ENCODE measurements around the gene CCSER2.

- TF ChIP-seq BHLHE40 (IDR thresholded peaks at IDR 0.05; ENCODE audit: borderline replicate concordance) (no peak), SP1 (IDR thresholded peaks at IDR 0.05) (no peak), PKNOX1 (IDR thresholded peaks at IDR 0.05) (no peak; the same call in 1 of the 2 replicates), ARNT (IDR thresholded peaks at IDR 0.05) (no peak), NFRKB (IDR thresholded peaks at IDR 0.05) (no peak), TARDBP (IDR thresholded peaks at IDR 0.05) (no peak), LEF1 (IDR thresholded peaks at IDR 0.05; ENCODE audit: borderline replicate concordance) (no peak), SUZ12 (IDR thresholded peaks at IDR 0.05) (no peak), HDGF (IDR thresholded peaks at IDR 0.05; ENCODE audit: borderline replicate concordance) (no peak), CTBP1 (IDR thresholded peaks at IDR 0.05; ENCODE audit: borderline replicate concordance) (no peak), ELF4 (IDR thresholded peaks at IDR 0.05) (no peak)
Measured at GRCh38 chr10:84375011-84375410, 46.6 kb downstream of the CCSER2 start.
